COR-L47 (cell line): ENCODE data around the gene HTT.
A peak's percentile ranks its signal among the peaks of the same experiment; 100 is the strongest.

ENCODE experiments used
- DNase-seq: peaks from one replicate; lab custom pipeline; 2025; lab: John Stamatoyannopoulos, UW

HTT gene

GRCh38 chr4:3248811-3249661, 174.6 kb downstream of the HTT start, which contains the start of gene MSANTD1:
MSANTD1 (plus strand) TSS chr4:3249159; CDS start chr4:3249223, 64 bp downstream.
- DNase-seq = no peak

- no peak for DNase-seq
Measured at GRCh38 chr4:3249711-3250437, 175.4 kb downstream of the HTT start.

- no peak for DNase-seq
Measured at GRCh38 chr4:3250438-3250955, 176.0 kb downstream of the HTT start.

- no peak for DNase-seq
Measured at GRCh38 chr4:3250956-3251690, 176.6 kb downstream of the HTT start.

GRCh38 chr4:3251691-3252479, 177.4 kb downstream of the HTT start:
- DNase-seq = no peak

GRCh38 chr4:3252480-3252828, 178.0 kb downstream of the HTT start:
- DNase-seq = no peak

GRCh38 chr4:3252831-3253641, 178.6 kb downstream of the HTT start:
- DNase-seq = no peak

GRCh38 chr4:3253808-3254207, 179.3 kb downstream of the HTT start:
- no peak for DNase-seq

GRCh38 chr4:3254302-3255131, 180.0 kb downstream of the HTT start:
- DNase-seq = no peak

GRCh38 chr4:3255611-3256186, 181.2 kb downstream of the HTT start:
- DNase-seq = no peak

- no peak for DNase-seq
Measured at GRCh38 chr4:3256230-3257102, 182.0 kb downstream of the HTT start.

GRCh38 chr4:3257103-3257555, 182.6 kb downstream of the HTT start:
- peak; percentile 83 for DNase-seq

- peak; percentile 19 for DNase-seq
Measured at GRCh38 chr4:3257556-3258482, 183.3 kb downstream of the HTT start.

- no peak for DNase-seq
Measured at GRCh38 chr4:3261411-3262207, 187.1 kb downstream of the HTT start.

GRCh38 chr4:3262208-3263052, 187.9 kb downstream of the HTT start:
- DNase-seq = no peak
